GM19397 (cell line): ENCODE measurements around the gene SRM.
"Not testable (repeated sequence)": the region's sequence is repeated elsewhere in the genome, so short reads cannot be mapped to it uniquely, and the experiment has no call there.

ENCODE experiments used
- ATAC-seq: cut with Tn5 transposase; IDR thresholded peaks from one replicate; pipeline ENCODE4 v1.9.1; 2021; ENCODE audit warnings: mild to moderate bottlenecking, moderate library complexity; ENCODE audit not compliant: unreplicated experiment

The SRM gene

DNA sequence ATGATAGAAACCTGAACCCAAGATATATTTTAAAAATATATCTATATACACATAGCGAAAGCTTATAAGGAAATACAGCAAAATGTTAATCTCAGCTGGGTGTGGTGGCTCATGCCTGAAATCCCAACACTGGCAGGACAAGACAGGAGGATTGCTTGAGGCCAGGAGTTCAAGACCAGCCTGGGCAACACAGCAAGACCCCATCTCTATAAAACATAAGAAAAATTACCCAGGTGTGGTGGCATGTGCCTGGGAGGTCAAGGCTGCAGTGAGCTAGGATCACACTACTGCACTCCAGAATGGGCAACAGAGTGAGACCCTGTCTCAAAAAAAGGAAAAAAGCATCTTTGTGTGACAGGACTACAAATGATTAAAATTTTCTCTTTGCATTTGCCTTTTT, 6.0 kb upstream of the SRM start:
- ATAC-seq, result no peak

GRCh38 chr1:11064942-11065341, 5.1 kb upstream of the SRM start:
- ATAC-seq, result no peak

GRCh38 chr1:11063937-11064537, 4.2 kb upstream of the SRM start:
- not testable (repeated sequence) for ATAC-seq

DNA sequence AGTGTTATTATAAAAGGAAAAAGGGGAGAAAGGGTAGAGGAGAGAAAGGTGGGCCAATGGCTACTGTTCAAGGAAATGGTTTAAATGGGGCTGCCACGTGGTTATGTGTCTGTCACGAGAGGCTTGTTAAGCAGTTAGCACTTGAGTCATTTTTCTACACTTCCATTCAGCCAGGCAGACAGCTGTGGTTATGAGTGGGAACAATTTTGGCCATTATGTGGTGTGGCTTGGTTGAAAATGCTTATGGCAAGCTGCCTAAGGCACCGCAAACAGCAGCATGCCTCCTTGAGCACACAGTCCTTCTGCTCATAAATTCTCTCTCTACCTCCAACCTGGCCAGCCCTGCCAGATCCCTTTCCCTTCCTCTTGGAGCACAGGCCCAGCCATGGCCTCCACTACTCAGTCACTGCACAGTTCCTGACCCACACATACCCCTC, 3.2 kb upstream of the SRM start:
- no peak for ATAC-seq

- ATAC-seq, result no peak
Observed at GRCh38 chr1:11061652-11062365, 2.0 kb upstream of the SRM start.

GRCh38 chr1:11059155-11059967, 457 bp downstream of the SRM start:
- ATAC-seq, result no peak

DNA sequence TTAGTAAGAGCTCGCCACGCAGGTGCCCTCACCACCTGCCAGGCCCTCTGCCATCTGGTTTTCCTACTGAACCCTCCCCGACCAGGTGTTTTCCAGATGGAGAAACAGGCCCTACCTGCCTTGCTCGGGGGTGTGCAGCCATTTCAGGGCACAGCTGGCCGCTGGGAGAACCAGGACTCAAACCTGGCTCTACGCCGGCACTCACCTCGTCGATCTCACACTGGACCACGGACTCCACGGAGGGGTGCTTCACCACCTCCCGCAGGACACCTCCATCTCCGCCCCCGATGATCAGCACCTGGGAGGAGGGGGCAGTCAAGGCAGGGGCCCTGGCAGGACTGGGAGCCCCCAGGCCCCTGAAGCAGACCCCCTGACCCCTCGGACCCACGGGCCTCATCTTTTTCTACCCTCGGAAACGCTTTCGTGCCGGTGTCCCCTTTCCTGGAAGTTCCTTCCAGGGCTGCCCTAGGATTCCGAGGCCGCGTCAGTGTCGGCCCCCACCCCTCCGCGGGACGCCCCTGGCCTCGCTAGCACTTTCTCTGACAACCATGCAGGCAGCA, 1.1 kb downstream of the SRM start:
- ATAC-seq, result no peak

GRCh38 chr1:11058026-11058425, 1.8 kb downstream of the SRM start:
- no peak for ATAC-seq

DNA sequence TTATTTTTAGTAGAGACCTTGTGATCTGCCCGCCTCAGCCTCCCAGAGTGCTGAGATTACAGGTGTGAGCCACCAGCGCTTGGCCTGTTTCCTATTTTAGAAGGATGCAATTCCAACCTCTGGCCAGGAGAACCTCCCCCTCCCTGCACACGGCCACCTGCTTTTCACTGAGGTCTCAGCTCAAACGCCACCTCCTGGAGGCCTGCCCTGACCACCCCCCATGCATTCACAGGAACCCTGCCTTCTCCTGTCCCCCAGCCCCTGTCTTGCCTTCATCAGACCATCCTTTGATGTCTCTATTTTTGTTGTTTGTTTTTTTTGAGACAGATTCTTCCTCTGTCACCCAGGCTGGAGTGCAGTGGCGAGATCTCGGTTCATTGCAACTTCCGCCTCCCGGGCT, 2.3 kb downstream of the SRM start:
- no peak for ATAC-seq

- no peak for ATAC-seq
Observed at GRCh38 chr1:11056504-11056903, 3.3 kb downstream of the SRM start.

- ATAC-seq, result no peak
Observed at GRCh38 chr1:11055676-11056075, 4.1 kb downstream of the SRM start.

DNA sequence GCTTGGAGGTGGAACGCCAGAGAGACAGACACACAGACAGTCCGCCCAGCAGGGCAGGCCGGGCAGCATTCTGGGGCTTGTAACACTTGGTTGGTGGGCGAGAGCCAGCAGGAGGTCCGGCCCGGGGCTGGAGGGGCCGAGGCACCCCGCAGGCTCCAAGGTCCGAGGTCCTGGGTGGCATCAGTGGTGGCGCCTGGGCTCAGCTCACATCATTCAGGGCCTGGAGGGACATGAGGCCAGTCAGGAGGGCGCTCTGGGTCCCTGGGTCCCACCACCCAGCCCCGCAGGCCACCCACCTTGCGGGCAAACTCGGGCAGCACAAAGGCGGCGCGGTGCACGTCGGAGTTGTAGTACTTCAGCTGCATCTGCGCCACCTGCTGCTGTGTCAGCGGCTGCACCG, 5.2 kb downstream of the SRM start:
- no peak for ATAC-seq

- no peak for ATAC-seq
Observed at GRCh38 chr1:11054181-11054580, 5.6 kb downstream of the SRM start.

DNA sequence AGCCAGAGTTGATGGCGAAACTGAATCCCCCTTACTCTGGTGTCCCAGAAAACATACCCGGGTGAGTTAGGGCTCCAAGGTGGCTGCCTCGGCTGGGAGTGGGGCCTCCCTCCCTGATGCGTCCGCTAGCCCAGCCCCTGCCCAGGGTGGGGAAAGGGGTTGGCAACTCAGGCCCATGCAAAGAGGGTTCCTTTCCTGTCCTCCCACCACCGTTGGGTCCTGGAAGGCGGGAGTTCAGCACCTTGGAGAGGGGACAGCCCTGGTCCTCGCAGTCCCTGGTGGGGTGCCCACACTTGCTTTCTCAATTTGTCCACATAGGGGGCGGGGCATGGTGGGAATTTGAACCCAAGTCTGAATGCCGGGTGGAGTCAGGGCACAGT, 6.1 kb downstream of the SRM start:
- ATAC-seq, result no peak

DNA sequence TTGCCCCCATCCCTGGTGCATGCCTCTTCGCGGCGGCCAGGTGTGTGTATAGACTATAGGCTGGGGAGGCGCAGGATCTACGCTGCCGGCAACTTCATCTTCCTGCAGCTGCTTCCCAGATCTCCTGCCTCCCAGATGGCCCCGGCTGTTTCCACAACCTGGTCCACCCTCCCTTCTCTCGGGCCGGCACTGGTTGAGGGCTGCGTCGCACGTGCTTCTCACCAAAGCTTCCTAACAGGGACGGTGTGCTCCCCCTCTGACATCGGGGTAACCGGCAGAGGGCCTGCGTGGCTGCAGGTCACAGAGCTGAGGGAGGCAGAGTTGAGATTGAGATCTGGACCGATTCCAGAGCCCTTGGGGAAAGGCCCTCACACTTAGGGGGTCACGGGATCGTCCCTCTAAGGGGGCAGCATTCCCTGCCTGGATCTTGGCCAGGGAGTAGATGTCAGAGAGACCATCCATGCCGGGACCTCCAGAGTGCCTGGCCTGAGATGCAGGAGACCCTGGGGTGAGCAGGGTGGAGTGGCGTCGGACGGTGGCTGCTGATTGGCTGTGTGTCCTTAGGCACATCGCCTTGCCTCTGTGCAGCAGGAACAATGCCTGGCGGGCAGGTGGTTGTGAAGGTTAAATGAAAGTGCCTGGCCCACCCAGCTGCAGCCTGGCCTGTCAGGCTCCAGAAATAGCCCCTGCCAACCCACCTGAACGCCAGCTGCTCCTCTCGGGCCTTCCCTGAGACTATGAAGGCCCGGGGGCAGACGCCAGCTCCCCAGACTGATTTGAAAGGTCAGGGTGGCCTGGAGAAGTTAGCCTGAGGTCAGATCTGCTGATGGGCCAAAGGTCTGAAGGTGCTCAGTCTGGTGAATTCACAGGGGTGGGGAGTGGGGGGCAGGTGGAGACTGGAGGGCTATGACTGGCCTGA, 6.7 kb downstream of the SRM start:
- ATAC-seq, result no peak

- ATAC-seq, result no peak
Observed at GRCh38 chr1:11051781-11052511, 7.9 kb downstream of the SRM start.

- ATAC-seq, result not testable (repeated sequence)
Observed at GRCh38 chr1:11051121-11051520, 8.7 kb downstream of the SRM start.

GRCh38 chr1:11046625-11047365, 13.0 kb downstream of the SRM start, which contains the start of gene MASP2:
MASP2 (minus strand) TSS chr1:11047239; CDS start chr1:11047207, 32 bp downstream.
- ATAC-seq, result no peak

- ATAC-seq, result no peak
Observed at GRCh38 chr1:11046270-11046566, 13.6 kb downstream of the SRM start.
